CD4-positive, alpha-beta T cell (primary cell): ENCODE data around the gene ZYX. TPM values are rescaled to one million over a fixed set of nuclear protein-coding genes. Genes with fewer than 3 reads are reported as not detected.
A peak's percentile ranks its signal among the peaks of the same experiment; 100 is the strongest.
"Not testable (repeated sequence)": the region's sequence is repeated elsewhere in the genome, so short reads cannot be mapped to it uniquely, and the experiment has no call there.

Experiments used
- ATAC-seq: fragments of 200-7000 bp; cut with Tn5 transposase; one replicate; pipeline ENCODE4 v1.10.0; 2022; ENCODE audit warnings: mild to moderate bottlenecking; ENCODE audit not compliant: poor library complexity
- CTCF ChIA-PET: fragments of 350-600 bp; sonication (Branson Sonifier 250); formaldehyde crosslinking; loops from one replicate; lab custom pipeline; 2021; ENCODE audit warnings: antibody characterized with exemption, inconsistent platforms; lab: Charles Lee
- POLR2A ChIA-PET: fragments of 350-600 bp; sonication (Branson Sonifier 250); formaldehyde crosslinking; loops from one replicate; lab custom pipeline; 2021; ENCODE audit warnings: antibody characterized with exemption, inconsistent platforms; lab: Charles Lee
- DNase-seq, 14 experiments: peaks; one replicate each; pipeline ENCODE4 v3.0.0-alpha.2; 2013 to 2020; ENCODE audit warnings: mixed read lengths in 2 of 14
- H3K27ac ChIP-seq, 2 donors: one replicate each; pipeline versions ENCODE4 v1.5.1 to v1.7.0; 2013; ENCODE audit warnings: low read length in 2 of 2, low read depth in 1 of 2, mild to moderate bottlenecking in 1 of 2
- H3K27me3 ChIP-seq, 2 experiments: 1 replicate in 1 of 2; 2 replicates in 1 of 2; pipeline versions ENCODE4 v1.6.1 to v1.7.0; 2013; ENCODE audit warnings: low read length in 2 of 2, control low read depth in 1 of 2, mild to moderate bottlenecking in 1 of 2, moderate library complexity in 1 of 2; ENCODE audit not compliant: insufficient read depth in 2 of 2, control insufficient read depth in 1 of 2
- H3K36me3 ChIP-seq: one replicate; pipeline ENCODE4 v1.6.1; 2013; ENCODE audit warnings: low read length, control low read depth; ENCODE audit not compliant: insufficient read depth
- H3K4me1 ChIP-seq: one replicate; pipeline ENCODE4 v1.6.1; 2013; ENCODE audit warnings: low read length, control low read depth; ENCODE audit not compliant: insufficient read depth
- H3K4me3 ChIP-seq: one replicate; pipeline ENCODE4 v1.5.1; 2013; ENCODE audit warnings: mild to moderate bottlenecking, low read length, moderate library complexity
- H3K9me3 ChIP-seq, 2 experiments: 1 replicate in 1 of 2; 2 replicates in 1 of 2; pipeline versions ENCODE4 v1.6.1 to v1.7.0; 2013; ENCODE audit warnings: low read length in 2 of 2, mild to moderate bottlenecking in 2 of 2, control low read depth in 1 of 2, moderate library complexity in 1 of 2; ENCODE audit not compliant: control insufficient read depth in 1 of 2, insufficient read depth in 1 of 2
- H3K27ac Mint-ChIP-seq: one replicate; pipeline ENCODE4 v1.8.0; 2020; ENCODE audit warnings: mixed read lengths
- H3K27me3 Mint-ChIP-seq: one replicate; pipeline ENCODE4 v1.8.0; 2021; ENCODE audit warnings: mixed read lengths
- H3K36me3 Mint-ChIP-seq: one replicate; pipeline ENCODE4 v1.8.0; 2021; ENCODE audit warnings: low read depth, mixed read lengths
- H3K4me1 Mint-ChIP-seq: one replicate; pipeline ENCODE4 v1.8.0; 2021; ENCODE audit warnings: low read depth, mixed read lengths
- H3K4me3 Mint-ChIP-seq: one replicate; pipeline ENCODE4 v1.8.0; 2020; ENCODE audit warnings: mild to moderate bottlenecking, mixed read lengths
- H3K9me3 Mint-ChIP-seq: one replicate; pipeline ENCODE4 v1.8.0; 2020; ENCODE audit warnings: mixed read lengths
- intact Hi-C, 2 experiments: fragments of 100-400 bp; cut with DNase I in 1 of 2; cut with micrococcal nuclease in 1 of 2; formaldehyde crosslinking; loops; one replicate each; pipeline versions ENCODE4 v1.15.1 to v1.9.0; 2023 to 2025; cut with DNase I, micrococcal nuclease
- total RNA-seq, 174 experiments: library from RNA in 2 of 174; stranded (reverse) in 2 of 174; gene quantifications; one replicate each; pipeline ENCODE4 v1.2.3 and lab custom pipeline; 2021 to 2026
- TF ChIP-seq, protein P1 (sequence below): fragments of 200-600 bp; IDR thresholded peaks from one replicate; pipeline ENCODE4 v1.8.0; 2022; ENCODE audit warnings: antibody characterized with exemption, mild to moderate bottlenecking

Gene ZYX
- total RNA-seq, 2 experiments from 2014 or later = 132 to 146 TPM

DNA sequence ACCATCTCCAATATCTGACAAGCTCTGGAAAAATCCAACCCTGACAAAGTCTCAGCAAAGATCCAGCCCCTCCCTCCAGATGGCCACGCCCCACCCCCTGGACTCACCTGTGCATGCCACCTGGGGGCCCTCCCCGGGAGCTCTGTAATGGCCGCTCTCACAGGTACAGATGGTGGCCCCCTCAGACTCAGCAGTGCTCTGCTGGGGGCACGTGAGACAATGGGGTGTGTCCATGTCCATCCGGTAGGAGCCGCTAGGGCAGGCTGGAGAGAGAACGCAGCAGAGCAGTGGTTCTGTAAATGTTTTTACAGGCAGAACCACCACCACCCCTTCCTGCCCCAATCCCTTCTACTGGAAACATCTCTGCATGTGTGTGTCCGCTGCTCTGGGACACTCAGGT, 18.0 kb downstream of the ZYX start:
- no peaks in the 10 kb centered on the region for H3K9me3 ChIP-seq
- H3K4me1 Mint-ChIP-seq = peaks cover 32% of the 10 kb centered on the region
- H3K27me3 ChIP-seq = no peaks in the 10 kb centered on the region
- intact Hi-C loops = no loop called here
- no peak overlapping the region for H3K4me3 ChIP-seq
- no peaks in the 10 kb centered on the region for H3K9me3 Mint-ChIP-seq
- CTCF ChIA-PET = no interaction called here
- no peak overlapping the region for H3K4me3 Mint-ChIP-seq
- TF ChIP-seq, protein P1, sequence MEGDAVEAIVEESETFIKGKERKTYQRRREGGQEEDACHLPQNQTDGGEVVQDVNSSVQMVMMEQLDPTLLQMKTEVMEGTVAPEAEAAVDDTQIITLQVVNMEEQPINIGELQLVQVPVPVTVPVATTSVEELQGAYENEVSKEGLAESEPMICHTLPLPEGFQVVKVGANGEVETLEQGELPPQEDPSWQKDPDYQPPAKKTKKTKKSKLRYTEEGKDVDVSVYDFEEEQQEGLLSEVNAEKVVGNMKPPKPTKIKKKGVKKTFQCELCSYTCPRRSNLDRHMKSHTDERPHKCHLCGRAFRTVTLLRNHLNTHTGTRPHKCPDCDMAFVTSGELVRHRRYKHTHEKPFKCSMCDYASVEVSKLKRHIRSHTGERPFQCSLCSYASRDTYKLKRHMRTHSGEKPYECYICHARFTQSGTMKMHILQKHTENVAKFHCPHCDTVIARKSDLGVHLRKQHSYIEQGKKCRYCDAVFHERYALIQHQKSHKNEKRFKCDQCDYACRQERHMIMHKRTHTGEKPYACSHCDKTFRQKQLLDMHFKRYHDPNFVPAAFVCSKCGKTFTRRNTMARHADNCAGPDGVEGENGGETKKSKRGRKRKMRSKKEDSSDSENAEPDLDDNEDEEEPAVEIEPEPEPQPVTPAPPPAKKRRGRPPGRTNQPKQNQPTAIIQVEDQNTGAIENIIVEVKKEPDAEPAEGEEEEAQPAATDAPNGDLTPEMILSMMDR = no peak
- ATAC-seq = no peak
- DNase-seq = no peak
- no peak overlapping the region for H3K27ac Mint-ChIP-seq
- peaks cover 81% of the 10 kb centered on the region for H3K36me3 Mint-ChIP-seq
- no peak overlapping the region for H3K27ac ChIP-seq
- H3K4me1 ChIP-seq = peaks cover 12% of the 10 kb centered on the region
- peaks cover 65% of the 10 kb centered on the region for H3K36me3 ChIP-seq
- no peaks in the 10 kb centered on the region for H3K27me3 Mint-ChIP-seq
- POLR2A ChIA-PET = interaction anchor here (1.0 to 1.7 kb wide), 2 partner anchors 11 to 14 kb away, joined by 4 to 8 read pairs; no protein-coding TSS in a partner anchor

DNA sequence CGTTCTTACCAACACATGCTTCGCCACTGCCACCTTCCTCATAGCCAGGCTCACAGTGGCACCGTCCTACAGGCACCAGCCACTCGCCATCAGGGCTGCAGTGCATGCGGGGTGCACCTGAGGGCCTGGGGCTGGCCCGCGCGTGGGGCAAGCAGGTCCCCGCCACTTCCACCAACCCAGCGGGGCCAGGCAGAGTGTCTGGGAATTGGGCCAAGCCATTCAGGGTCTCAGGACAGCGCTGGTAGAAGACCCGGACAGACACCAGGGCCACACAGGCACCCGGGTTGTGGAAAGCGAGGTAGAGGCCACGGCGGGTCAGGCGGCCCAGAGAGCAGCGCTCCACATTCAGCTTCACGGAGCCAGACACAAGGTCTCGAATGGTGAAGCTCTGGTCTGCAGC, 18.5 kb downstream of the ZYX start:
- peaks cover 80% of the 10 kb centered on the region for H3K36me3 Mint-ChIP-seq
- ChIA-PET POLR2A (interaction anchor here (0.6 to 1.7 kb wide), 3 partner anchors 10 to 103 kb away, joined by 3 to 8 read pairs (median 4); no protein-coding TSS in a partner anchor), CTCF (no interaction called here)

DNA sequence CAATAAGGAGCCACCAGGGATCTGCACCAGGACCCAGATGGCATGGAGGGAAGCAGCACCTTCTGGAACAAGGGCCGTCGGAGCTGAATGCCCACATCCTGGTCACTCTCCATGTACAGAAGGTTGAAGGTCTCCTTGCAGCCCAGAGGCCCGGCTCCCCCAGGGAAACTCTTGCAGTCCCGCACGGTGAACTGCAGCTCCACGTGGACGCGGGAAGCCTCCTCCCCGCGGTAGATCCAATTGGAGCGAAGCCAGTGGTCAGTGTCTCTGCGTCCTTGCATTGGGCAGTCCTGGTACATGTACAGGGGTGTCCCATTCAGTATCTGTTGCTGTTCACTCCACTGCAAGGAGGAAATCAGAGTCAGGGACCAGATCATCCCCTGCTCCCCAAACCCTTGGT, 20.1 kb downstream of the ZYX start:
- H3K36me3 Mint-ChIP-seq = peaks cover 80% of the 10 kb centered on the region
- Histone ChIP-seq H3K27me3 (no peaks in the 10 kb centered on the region), H3K9me3 (no peaks in the 10 kb centered on the region), H3K27ac (no peak overlapping the region), H3K4me1 (peaks cover 18% of the 10 kb centered on the region), H3K4me3 (no peak overlapping the region), H3K36me3 (peaks cover 47% of the 10 kb centered on the region)
- ChIA-PET POLR2A (interaction anchor here (1.0 to 2.7 kb wide), 3 partner anchors 8 to 17 kb away, joined by 3 to 10 read pairs (median 3); no protein-coding TSS in a partner anchor), CTCF (interaction anchor here (1.5 kb wide), 1 partner anchor 21 kb away, joined by 5 read pairs; no protein-coding TSS in a partner anchor)
- ATAC-seq = no peak
- H3K27me3 Mint-ChIP-seq = no peaks in the 10 kb centered on the region
- intact Hi-C loops = no loop called here
- DNase-seq = no peak
- H3K4me3 Mint-ChIP-seq = no peak overlapping the region
- peak overlapping the region; percentile 75 for H3K27ac Mint-ChIP-seq
- H3K4me1 Mint-ChIP-seq = peaks cover 42% of the 10 kb centered on the region
- TF ChIP-seq, protein P1 = no peak
- H3K9me3 Mint-ChIP-seq = no peaks in the 10 kb centered on the region

More for the DNA sequence above, 18.5 kb downstream of the ZYX start:
- Histone ChIP-seq H3K36me3 (peaks cover 62% of the 10 kb centered on the region), H3K27ac (no peak overlapping the region), H3K4me1 (peaks cover 12% of the 10 kb centered on the region), H3K9me3 (no peaks in the 10 kb centered on the region), H3K27me3 (no peaks in the 10 kb centered on the region), H3K4me3 (no peak overlapping the region)
- H3K27me3 Mint-ChIP-seq = no peaks in the 10 kb centered on the region
- H3K9me3 Mint-ChIP-seq = no peaks in the 10 kb centered on the region
- H3K4me1 Mint-ChIP-seq = peaks cover 34% of the 10 kb centered on the region
- ATAC-seq (no peak), DNase-seq (no peak)
- TF ChIP-seq, protein P1 = no peak
- intact Hi-C loops = no loop called here
- no peak overlapping the region for H3K4me3 Mint-ChIP-seq
- H3K27ac Mint-ChIP-seq = no peak overlapping the region

DNA sequence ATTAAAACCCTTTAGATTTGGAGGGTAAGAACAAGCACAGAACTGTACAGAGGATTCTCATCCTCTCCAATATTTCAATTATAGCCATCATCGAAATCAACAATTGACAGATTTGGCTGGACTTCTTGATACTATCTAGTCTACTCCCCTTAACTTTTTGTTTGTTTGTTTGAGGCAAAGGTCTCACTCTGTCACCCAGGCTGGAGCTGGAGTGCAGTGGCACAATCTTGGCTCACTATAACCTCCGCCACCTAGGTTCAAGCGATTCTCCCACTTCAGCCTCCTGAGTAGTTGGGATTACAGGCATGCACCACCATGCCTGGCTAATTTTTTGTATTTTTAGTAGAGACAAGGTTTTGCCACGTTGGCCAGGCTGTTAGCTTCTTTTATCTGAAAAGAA, 21.1 kb downstream of the ZYX start:
- Mint-ChIP-seq H3K27ac (peak overlapping the region; percentile 75), H3K36me3 (peaks cover 78% of the 10 kb centered on the region), H3K4me1 (peaks cover 52% of the 10 kb centered on the region)
- CTCF ChIA-PET = interaction anchor here (1.5 kb wide), 1 partner anchor 22 kb away, joined by 5 read pairs; no protein-coding TSS in a partner anchor
- H3K4me3 ChIP-seq, H3K9me3 Mint-ChIP-seq, intact Hi-C loops, H3K9me3 ChIP-seq, H3K27me3 Mint-ChIP-seq, H3K4me3 Mint-ChIP-seq, DNase-seq, H3K27me3 ChIP-seq, H3K27ac ChIP-seq, ATAC-seq: not testable (repeated sequence)
- POLR2A ChIA-PET = interaction anchor here (1.4 to 2.7 kb wide), 3 partner anchors 9 to 16 kb away, joined by 3 to 10 read pairs (median 4); no protein-coding TSS in a partner anchor
- peaks cover 28% of the 10 kb centered on the region for H3K4me1 ChIP-seq
- peaks cover 48% of the 10 kb centered on the region for H3K36me3 ChIP-seq
